GM12891 (cell line): Measurements from ENCODE around the gene FSTL4.

Experiments used
- POLR2A ChIP-seq: IDR thresholded peaks from 2 replicates; pipeline ENCODE4 v1.6.1; 2011; ENCODE audit warnings: low read depth, low read length, control low read depth
- POLR2AphosphoS5 ChIP-seq: IDR thresholded peaks from 2 replicates; pipeline ENCODE4 v1.6.1; 2011; ENCODE audit warnings: low read depth, low read length, control low read depth
- POU2F2 ChIP-seq: IDR thresholded peaks from 2 replicates; pipeline ENCODE4 v1.6.1; 2011; ENCODE audit warnings: low read depth, mild to moderate bottlenecking, control low read depth, low read length, moderate library complexity
- SPI1 ChIP-seq: IDR thresholded peaks from 2 replicates; pipeline ENCODE4 v1.6.1; 2011; ENCODE audit warnings: low read depth, low read length, control low read depth

GRCh38 chr5:133234273-133234672 lies 378.1 kb downstream of the FSTL4 start:
- TF ChIP-seq POU2F2 = no peak
- no peak for TF ChIP-seq POLR2A
- TF ChIP-seq POLR2AphosphoS5 = no peak
- TF ChIP-seq SPI1 = no peak
